CD1c-positive myeloid dendritic cell (primary cell): Measurements from ENCODE around the gene ANKS3.

ENCODE experiments used
- DNase-seq: peaks from one replicate; pipeline ENCODE4 v3.0.0-alpha.2; 2016; ENCODE audit errors: extremely low spot score

The ANKS3 gene, protein sequence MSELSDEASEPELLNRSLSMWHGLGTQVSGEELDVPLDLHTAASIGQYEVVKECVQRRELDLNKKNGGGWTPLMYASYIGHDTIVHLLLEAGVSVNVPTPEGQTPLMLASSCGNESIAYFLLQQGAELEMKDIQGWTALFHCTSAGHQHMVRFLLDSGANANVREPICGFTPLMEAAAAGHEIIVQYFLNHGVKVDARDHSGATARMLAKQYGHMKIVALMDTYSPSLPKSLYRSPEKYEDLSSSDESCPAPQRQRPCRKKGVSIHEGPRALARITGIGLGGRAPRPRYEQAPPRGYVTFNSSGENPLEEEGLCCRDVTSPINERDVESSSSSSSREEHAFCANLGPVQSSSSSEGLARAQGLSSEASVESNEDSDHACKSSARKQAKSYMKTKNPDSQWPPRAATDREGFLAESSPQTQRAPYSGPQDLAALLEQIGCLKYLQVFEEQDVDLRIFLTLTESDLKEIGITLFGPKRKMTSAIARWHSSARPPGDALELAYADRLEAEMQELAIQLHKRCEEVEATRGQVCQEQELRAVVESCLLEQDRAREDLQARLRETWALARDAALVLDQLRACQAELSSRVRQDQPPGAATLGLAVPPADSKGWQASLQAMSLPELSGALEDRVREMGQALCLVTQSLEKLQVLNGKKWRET

GRCh38 chr16:4734063-4734729, at the start of gene ANKS3, which contains the start of gene DNAAF8:
Gene ANKS3, minus strand, starts transcription at chr16:4734271. Its CDS starts 4,122 bp downstream, at chr16:4730149.
Gene DNAAF8, plus strand, starts transcription at chr16:4734537. Its CDS starts 1,978 bp downstream, at chr16:4736515.
- DNase-seq: peak; percentile 97

DNA sequence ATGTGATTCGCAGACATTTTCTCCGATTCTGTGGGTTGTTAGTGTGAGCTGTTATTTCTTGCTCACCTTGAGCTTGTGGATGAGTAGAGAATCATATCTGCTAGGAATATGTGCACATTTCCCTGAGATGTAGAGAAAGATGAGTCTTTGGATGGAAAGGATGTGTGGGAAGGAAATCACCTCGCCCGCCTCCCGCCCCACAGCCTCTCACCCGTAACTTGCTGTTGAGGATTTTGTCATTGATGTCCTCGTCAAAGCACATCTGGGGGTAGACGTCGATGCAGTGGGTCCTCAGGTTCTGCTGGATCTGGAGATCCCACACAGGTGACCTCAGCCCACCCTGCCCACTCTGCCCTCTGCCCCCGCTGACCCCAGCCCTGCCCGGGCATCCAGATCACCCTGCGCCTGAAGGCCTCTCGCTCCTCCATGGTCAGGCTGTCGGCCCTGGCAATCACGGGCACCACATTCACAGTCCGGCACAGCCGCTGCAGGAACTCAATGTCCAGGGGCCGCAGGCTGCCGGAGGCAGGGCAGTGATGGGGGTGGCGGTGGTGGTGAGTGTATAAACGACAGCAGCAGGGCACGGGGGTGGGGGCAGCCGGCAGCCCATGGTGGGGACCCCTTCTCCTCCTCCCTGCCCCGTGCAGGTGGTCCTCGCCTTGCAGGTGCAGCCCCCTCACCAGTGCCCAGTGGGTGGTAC, 49.3 kb upstream of the ANKS3 start:
- DNase-seq: no peak

- DNase-seq: no peak
These were observed 46.2 kb upstream of the ANKS3 start for GRCh38 chr16:4780235-4780634.

GRCh38 chr16:4778050-4778392, 44.0 kb upstream of the ANKS3 start:
- DNase-seq: no peak

- DNase-seq: no peak
These were observed 43.4 kb upstream of the ANKS3 start for GRCh38 chr16:4777339-4778049.

DNA sequence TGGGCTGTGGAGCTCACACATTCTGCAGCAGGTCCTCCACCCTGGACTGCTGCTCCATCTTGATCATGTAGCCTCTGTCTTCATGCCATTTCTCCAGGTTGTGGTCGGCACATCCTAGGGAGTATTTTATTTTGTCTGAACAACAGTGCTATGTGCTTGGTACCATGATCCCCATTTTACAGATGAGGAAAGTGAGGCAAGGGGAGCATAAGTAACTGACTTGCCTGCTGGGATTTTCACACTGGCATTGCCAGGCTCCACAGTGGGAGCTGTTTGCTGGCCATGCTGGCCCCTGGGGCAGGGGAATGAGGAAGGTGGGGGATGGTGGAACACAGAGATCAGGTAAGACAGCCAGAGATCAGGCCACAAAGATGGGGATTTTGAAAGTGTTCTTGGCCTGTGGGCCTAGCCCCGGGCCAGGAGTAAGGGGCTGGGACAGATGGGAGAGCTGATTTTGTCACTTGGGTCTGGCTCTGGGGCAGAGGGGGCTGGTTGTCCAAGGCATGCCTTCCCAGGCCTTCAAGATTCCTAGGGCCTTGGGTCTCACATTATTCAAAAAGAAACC, 42.2 kb upstream of the ANKS3 start:
- no peak for DNase-seq

DNA sequence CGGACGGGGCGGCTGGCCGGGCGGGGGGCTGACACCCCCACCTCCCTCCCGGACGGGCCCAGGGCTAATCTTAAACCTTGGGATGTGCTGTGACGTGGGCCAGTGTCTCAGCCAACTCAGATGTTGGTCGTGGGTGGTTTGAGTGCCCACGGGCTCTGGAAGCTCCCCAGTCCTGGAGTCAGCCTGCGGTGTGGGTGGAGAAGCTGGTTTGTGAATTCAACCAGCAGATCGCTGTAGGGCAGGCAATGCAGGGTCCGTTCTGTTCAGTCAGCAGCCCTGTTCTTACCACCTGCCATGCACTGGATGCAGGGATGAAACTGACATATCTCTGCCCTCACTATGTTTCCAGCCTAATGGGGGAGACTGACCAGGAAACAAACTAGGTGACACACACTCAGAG, 40.9 kb upstream of the ANKS3 start:
- no peak for DNase-seq

GRCh38 chr16:4772351-4772750, 38.3 kb upstream of the ANKS3 start:
- no peak for DNase-seq

DNA sequence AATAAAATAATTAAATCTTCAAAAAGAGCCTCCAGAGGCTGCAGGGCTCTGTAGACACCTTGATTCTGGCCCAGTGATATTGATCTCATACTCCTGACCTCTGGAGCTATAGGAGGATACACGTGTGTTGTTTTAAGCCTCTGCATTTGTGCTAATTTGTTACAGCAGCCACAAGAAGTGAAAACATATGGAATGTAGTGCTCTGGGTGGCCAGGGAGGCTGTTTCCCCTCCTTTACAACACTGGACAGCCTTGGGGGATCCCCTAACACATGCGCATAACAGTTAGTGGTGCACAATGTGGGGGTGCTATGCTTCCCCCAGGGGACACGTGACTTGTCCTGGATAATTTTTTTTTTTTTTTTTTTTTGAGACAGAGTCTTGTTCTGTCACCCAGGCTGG, 37.6 kb upstream of the ANKS3 start:
- no peak for DNase-seq

DNA sequence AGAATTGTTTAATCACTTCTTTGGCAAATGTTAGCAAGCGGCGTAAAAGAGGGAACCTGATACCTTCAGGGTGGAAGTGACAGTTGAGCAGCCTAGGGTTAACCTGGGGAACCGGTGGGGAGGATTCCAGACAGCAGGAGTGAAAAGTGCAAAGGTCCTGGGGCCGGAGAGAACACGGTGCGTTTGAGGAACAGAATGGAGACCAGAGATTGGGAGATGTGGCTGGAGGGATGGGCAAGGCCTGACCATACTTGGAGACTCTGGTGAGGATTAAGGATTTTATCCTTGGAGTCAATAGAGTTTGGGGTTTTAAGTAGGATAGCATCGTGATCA, 35.2 kb upstream of the ANKS3 start:
- no peak for DNase-seq

- peak; percentile 96 for DNase-seq
These were observed 34.7 kb upstream of the ANKS3 start for GRCh38 chr16:4768549-4769305.

DNA sequence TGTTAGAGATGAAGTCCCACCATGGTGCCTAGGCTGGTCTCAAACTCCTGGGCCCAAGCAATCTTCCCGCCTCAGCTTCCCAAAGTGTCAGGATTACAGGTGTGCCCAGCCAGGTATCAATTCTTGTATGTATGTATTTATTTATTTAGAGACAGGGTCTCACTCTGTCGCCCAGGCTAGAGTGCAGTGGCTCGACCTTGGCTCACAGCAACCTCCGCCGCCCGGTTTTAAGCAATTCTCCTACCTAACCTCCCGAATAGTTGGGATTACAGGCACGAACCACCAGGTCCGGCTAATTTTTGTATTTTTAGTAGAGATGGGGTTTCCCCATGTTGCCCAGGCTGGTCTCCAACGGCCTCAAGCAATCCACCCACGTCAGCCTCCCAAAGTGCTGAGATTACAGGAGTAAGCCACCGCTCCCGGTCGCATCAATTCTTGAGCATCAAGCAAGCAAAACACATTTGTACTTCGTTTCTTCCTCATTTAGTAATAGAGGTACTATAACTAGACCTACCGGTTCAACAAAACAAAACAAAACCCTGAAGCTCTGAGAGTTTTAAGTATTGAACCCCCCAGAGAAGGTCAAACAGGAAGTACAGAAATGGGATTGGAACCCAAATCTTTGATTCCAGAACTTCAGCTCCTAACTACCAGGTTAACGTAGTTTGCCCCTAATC, 33.9 kb upstream of the ANKS3 start:
- DNase-seq: peak; percentile 69

GRCh38 chr16:4766875-4767628, 33.0 kb upstream of the ANKS3 start, which contains the start of gene ZNF500:
Gene ZNF500, minus strand, starts transcription at chr16:4767162. Its CDS starts 1,184 bp downstream, at chr16:4765978.
- peak; percentile 98 for DNase-seq

DNA sequence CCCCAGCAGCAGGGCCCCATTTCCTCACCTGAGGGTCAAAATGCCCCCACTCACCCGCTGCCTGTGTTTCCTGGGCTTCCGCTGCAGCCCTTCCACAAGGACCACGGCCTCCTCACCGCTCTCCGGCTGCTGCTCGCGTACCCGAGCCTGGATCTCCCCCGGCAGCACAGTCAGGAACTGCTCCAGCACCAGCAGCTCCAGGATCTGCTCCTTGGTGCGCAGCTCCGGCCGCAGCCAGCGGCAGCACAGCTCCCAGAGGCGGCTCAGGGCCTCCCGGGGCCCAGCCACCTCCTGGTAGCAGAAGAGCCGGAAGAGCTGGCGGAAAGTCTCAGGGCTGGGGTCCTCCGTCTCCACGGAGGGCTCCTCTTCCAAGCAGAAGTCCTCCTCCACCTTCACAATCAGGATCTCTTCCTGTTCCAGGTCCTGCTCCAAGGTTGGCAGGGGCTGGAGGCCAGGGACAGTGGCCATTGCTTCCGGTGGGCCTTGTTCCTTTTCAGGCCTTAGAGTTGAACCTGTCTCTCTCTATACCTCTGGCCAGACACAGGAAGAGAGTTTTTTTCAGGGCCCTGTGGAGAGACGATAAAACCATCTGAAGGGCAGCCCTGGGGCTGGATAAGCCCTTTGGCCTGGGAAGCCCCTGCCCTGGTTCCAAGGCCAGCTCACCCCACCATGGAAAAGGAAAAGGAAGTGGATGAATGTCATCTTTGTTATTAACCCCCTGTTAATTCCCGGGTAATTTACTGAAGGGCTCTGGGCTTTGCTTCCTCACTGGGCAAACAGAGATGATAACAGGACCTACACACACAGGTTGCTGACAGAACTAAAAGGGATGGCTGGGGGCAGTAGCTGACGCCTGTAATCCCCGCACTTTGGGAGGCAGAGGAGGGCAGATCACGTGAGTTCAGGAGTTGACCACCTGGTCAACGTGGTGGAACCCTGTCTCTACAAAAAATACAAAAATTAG, 31.7 kb upstream of the ANKS3 start:
- DNase-seq: no peak

DNA sequence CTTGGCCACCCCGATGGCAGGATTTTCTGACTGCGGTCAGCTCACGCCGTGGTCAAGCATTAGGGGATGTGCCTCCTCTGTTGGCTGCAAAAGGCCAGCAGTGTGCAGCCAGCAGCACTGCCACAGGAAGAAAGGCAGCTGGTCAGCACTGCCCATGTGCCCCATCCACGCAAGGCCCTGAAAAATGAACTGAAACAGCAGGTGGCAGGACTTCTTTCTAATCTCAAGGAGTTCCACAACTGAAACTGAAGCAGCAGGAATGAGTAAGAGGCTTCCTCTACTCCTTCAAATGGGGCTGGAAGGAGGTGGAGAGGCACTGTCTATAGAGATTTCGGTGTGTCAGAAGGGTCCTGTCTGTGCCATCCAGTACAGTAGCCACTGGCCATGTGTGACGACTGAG, 29.7 kb upstream of the ANKS3 start:
- DNase-seq: peak; percentile 52

- DNase-seq: no peak
These were observed 28.1 kb upstream of the ANKS3 start for GRCh38 chr16:4762205-4762604.

DNA sequence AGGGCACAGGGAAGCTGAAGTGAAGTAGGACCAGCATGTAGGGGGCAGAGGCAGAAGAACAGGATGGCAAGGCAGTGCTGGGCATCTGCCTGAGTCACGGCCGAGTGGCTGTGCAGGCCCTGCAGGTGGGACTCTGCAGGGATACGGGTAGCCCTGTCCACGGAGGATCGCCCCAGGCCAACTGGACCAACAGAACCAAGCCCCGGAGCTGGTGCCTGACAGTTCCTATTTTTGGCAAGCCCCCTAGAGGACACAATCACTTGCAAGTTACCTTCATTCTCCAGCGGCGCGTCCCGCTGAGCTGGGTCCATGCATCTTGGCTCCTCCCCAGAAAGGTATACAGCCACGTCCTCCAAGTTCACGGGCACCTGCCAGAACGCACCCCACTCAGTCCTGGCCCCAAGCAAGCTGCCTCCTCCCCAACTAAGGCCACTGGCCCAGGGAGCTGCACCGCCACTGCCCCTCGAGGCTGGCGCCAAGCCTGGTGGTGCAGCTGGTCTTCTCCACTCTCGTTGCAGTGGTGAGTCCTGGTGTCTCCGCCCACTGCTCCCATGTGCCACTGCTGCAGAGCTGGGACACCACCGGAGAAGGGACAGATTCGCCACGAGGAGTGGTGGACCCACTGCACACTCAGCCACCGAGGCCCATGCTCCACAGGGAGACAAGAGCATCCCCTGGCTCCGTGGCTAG, 26.3 kb upstream of the ANKS3 start:
- DNase-seq: no peak
